GM18508 (cell line): Measurements from ENCODE around the gene PURA.

Experiments
- ATAC-seq: cut with Tn5 transposase; IDR thresholded peaks from one replicate; pipeline ENCODE4 v1.9.1; 2021; ENCODE audit warnings: moderate number of reproducible peaks; ENCODE audit not compliant: insufficient read depth, unreplicated experiment

PURA gene

GRCh38 chr5:140133514-140134167 is 19.7 kb downstream of the PURA start:
- ATAC-seq: no peak

- ATAC-seq: no peak
These were observed 20.5 kb downstream of the PURA start for GRCh38 chr5:140134277-140134935.

- no peak for ATAC-seq
These were observed 21.2 kb downstream of the PURA start for GRCh38 chr5:140135127-140135526.

- ATAC-seq: no peak
These were observed 22.7 kb downstream of the PURA start for GRCh38 chr5:140136624-140137023.

GRCh38 chr5:140140435-140140834 is 26.5 kb downstream of the PURA start:
- ATAC-seq: no peak

GRCh38 chr5:140141241-140141640 is 27.3 kb downstream of the PURA start:
- no peak for ATAC-seq

- ATAC-seq: no peak
These were observed 28.3 kb downstream of the PURA start for GRCh38 chr5:140142246-140142645.

GRCh38 chr5:140142856-140143255 is 28.9 kb downstream of the PURA start:
- no peak for ATAC-seq

- no peak for ATAC-seq
These were observed 29.8 kb downstream of the PURA start for GRCh38 chr5:140143521-140144258.

GRCh38 chr5:140145256-140145655 is 31.3 kb downstream of the PURA start:
- no peak for ATAC-seq

- ATAC-seq: no peak
These were observed 32.1 kb downstream of the PURA start for GRCh38 chr5:140145818-140146522.

GRCh38 chr5:140146523-140146842 is 32.6 kb downstream of the PURA start:
- no peak for ATAC-seq

GRCh38 chr5:140147460-140147859 is 33.6 kb downstream of the PURA start:
- ATAC-seq: no peak

- ATAC-seq: no peak
These were observed 34.6 kb downstream of the PURA start for GRCh38 chr5:140148508-140148907.

GRCh38 chr5:140150201-140150600 is 36.3 kb downstream of the PURA start:
- no peak for ATAC-seq

- ATAC-seq: no peak
These were observed 37.5 kb downstream of the PURA start for GRCh38 chr5:140151144-140152021.

GRCh38 chr5:140152022-140152999 is 38.4 kb downstream of the PURA start:
- ATAC-seq: no peak

- ATAC-seq: no peak
These were observed 39.3 kb downstream of the PURA start for GRCh38 chr5:140153255-140153654.

- ATAC-seq: no peak
These were observed 40.0 kb downstream of the PURA start for GRCh38 chr5:140153905-140154304.
